GM21723 (cell line): Measurements from ENCODE around the gene SAYSD1.

ENCODE experiments used
- ATAC-seq: cut with Tn5 transposase; IDR thresholded peaks from one replicate; pipeline ENCODE4 v1.9.1; 2021; ENCODE audit warnings: mild to moderate bottlenecking, moderate library complexity; ENCODE audit not compliant: unreplicated experiment

SAYSD1 gene

DNA sequence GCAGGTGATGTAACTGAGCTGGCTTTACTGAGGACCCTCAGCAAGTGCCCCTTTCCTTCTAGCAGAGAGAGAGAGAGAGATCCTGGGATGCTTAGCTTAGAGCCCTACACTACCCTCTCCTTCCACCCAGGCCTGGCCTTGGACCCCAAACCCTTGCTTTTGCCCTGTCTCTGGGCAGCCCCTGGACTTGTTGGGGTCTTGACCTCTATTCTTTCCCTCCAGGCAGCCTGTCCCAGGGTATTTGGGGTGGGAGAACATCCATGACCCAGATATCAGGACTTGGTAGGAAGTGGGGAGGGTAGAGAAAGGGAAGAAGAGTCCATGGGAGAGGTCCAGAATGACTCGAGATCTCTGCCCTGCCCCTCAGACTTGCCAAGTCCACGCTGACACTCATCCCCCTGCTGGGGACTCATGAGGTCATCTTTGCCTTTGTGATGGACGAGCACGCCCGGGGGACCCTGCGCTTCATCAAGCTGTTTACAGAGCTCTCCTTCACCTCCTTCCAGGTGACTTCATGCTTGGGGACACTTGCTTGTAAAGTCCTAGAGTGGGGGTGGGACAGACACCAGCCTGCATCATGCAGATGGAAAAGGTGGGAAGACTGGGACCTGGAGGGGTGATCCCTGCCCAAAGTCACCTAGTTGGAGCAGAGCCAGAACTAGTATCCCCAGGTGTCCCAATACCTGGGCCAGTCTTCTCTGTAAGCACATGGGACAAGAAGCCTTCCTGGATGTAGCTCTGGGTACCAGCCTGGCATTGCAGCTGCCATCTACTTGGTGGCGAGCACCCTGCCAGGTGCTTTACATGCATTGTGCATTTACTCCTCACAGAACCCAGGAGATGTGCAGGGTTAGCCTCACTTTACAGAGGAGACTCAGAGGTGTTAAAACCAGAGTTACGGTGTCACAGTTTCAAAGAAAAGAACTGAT, 35.5 kb downstream of the SAYSD1 start:
- ATAC-seq: no peak

DNA sequence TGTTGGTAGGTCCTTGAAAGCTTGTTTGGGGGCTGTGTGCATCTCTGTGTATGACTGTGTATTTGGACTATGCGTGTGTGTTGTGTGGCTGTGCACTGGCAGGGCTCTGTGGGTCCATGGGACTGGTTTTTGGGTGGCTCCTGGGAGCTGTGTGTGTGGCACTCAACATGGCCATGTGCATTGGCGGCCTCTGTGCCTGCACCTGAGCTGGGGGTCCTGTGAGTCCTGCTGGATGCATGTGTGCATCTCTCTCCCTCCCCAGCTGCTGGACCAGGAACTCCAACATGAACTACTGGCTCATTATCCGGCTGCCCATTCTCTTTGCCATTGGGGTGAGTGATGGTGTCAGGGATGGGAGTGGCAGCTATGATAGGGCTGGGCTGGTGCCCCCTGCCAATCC, 36.3 kb downstream of the SAYSD1 start:
- ATAC-seq: no peak

DNA sequence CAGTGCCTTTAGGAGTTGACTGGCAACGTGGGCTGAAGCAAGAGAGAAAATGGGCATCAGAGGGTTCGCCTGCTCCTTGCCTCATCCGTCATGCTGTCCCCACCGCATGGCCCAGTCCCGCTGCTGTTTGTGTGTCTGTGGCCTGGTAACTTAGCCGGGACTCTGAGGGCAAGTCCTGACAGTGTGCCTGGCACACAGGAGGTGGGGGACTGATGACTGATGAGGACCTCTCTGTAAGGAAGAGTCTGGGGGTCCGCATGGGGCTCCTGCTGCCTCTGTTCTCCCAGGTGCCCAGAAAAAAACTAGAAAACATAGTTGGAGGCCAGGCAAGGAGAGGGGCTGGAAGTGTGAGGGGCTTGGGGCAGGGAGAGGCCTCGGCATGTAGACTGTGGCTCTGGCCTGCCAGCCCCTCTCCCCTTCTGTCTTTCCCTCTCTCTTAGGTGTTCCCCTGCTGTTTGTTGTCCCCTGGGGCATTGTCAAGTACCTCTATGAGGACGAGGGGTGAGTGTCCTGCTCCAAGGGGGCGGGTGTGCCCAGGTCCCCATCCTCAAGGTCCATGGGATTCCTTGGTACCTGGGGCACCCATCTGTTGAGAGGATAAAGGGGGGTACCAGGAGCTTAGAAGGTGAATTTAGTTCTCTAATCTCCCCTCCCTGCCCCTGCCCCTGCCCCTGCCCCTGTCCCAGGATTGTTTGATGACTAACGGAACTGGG, 36.9 kb downstream of the SAYSD1 start:
- no peak for ATAC-seq

DNA sequence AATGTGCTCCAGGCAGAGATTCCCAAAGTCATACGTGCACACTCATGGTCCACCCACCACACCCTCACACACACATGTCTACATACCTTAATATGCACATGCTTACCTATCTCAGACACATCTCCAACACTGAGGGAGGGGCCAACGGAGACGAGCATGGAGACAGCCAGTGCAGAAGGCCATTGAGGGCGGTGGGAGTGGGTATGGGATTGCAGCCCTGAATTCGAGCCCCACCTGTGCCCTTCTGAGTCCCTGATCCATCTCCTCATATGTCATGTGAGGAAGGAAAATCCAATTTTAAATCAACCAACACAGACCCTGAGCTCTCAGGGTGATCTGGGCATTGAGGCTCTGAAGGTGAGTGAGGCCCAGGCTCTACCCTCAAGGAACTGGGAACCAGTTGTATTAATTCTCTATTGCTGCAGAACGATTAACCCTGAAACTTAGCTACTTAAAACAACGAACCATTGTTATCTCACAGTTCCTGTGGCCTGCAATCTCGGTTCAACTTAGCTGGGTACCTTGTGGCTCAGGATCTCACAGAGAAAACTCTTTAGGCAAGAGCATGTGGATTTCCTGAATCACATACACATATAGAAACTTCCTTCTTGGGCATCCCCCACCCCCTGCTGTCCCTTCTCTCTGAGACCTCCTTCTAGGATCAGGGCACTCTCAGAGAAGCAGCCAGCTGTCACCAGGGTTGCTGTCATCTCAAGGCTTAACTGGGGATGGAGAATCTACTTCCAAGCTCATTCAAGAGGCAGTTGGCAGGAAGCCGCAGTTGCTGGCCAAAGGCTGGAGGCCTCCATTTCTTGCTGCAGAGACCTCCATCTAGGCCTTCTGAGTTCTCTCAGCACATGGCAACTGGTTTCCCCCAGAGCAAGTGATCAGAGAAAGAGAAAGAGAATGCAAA, 38.1 kb downstream of the SAYSD1 start:
- ATAC-seq: no peak

DNA sequence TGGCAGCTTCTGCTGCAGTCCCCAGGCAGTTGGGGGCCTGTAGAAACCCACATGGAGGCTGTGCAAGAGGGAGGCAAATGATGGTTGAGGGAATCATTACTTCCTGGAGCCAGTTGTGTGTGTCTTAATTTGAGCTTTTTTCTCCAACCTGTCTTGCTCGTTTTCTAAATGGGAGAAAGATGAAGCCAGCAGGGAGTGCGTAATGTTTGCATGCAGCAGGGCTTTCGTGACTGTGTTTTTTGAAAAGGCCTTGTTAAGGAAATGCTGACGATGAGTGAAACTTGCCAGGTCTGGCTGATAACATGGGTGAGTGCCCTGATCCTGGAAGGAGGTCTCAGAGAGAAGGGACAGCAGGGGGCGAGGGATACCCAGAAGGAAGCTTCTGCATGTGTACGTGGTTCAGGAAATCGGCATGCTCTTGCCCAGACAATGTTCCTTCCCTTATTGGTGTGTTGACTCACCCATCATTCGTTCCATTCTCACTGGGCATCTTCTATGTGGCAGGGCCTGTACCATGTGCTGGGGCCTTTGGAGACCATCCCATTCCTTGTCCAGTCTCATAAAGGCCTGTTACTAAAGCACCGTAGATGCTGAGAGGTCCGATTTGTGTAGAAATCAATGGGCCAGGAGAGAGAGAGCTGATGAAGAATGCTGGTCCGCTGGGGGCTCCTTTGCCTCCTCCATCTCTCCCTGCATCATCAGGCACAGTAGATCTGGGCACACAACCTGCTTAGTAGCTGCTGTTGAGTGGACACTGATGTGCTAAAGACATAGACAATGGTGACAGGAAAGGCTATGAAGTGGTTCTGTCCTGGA, 39.0 kb downstream of the SAYSD1 start:
- no peak for ATAC-seq

DNA sequence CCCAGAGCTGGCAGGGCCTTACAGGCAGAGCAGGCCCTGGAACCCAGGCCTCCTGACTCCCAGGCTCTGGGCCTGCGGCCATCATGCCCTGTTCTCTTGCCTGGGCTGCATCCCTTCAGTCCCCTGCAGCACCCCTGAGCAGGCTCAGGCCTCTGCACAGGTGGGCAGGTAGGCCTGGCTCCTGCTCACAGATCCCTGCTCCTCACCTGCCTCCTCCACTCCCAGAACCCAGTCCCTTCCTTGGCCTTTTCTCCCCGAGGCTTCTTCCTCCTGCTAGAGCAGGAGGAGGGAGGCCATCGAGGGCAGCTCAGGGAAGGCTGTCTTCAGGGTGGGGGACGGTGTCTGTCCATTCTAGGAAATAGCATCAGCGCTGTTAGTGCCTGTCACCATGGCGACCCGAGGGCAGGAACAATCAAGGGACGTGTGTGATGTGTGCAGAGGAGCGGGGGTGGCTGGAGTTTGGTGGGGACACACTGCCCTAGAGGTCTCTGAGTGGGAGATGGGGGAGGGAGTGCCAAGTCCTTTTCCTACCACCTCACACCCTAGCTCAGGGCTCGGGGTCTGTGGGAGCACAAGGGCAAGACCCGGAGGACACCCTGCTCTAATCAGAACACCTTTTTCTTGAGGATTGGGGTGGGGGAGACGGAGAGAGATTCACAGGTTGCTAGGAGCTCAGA, 39.8 kb downstream of the SAYSD1 start:
- ATAC-seq: no peak

DNA sequence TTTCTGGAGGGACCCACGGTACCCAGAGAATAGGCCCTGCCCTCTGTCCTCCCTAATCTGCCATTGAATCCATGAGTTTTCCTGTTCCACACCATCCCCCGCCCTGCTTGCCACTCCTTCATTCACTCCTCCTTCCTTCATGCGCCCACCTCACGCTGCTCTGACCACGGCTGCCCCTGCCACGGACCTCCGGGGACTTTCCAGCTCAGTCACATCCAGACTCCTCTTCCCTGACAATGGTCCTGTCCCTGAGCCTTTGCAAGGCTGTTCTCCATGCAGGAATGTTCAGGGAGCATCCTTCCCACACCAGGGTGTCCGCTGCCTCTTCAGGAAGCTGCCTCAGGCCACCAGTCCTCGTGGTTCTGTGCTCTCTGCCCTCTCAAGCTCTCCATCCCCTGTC, 40.5 kb downstream of the SAYSD1 start:
- no peak for ATAC-seq

DNA sequence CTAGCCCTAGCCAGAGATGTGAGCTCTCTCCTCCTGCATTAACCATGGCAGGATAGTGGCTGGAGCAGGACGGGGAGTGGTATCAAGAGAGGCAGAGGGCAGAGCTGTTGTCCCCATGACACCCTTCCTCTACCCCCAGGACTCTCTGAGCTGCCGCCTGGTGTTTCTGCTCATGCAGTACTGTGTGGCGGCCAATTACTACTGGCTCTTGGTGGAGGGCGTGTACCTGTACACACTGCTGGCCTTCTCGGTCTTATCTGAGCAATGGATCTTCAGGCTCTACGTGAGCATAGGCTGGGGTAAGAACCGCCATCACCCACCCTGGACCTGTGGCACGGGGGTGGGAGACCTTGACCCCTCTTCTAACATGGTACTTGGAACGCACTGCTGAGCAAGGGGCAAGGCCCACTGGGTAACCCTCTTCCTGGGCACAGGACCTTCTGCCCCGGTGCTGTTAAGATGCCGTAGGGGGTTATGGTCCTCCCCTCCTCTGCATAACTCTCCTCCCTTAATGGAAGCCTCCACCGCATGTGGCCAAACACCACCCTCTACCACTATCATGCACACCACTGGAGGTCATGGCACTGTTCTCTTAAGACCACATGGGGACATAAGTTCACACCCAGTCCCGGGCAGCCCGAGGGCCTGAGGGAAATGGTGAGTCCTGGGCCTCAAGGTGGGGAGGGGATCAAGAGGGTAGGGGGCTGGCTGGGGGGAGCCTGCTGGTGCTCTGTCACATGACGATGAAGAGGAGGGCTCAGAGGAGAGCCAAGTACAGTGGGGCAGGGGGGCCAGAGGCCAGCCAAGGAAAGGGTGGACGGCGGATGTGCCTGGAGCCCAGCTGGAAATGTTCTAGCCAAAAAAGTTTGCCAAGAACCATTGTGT, 41.3 kb downstream of the SAYSD1 start:
- ATAC-seq: no peak

DNA sequence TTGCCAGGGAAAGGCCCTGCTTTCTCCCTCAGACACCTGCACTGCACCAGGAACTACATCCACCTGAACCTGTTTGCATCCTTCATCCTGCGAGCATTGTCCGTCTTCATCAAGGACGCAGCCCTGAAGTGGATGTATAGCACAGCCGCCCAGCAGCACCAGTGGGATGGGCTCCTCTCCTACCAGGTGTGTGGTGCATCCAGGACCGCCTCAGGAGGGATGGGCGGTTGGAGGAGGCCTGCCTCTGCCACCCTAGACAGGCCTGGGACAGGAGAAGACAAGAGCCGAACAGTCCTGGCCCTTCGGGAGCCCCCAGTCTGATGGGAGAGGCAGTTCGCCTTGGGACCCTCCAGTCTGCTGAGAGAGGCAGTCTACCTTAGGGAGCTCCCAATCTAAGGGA, 42.2 kb downstream of the SAYSD1 start:
- no peak for ATAC-seq

DNA sequence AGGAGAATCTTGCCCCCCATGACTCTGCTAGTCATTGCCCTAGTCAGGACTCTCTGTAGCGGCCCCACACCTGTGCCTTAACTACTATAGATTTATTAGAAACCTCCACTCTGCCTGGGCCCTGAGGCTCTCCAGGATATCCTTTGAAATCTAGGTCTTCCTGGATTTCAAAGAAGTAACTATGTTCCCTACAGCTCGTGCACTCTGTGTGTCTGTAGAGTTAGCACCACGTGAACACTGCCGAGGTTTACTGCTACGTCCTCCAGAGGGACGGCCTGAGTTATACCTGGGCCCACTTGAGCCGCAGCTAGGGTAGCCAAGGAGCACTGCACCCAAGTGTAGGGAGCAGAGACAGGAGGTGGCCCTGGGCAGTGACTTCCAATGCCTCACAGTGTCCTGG, 46.6 kb downstream of the SAYSD1 start:
- ATAC-seq: no peak

DNA sequence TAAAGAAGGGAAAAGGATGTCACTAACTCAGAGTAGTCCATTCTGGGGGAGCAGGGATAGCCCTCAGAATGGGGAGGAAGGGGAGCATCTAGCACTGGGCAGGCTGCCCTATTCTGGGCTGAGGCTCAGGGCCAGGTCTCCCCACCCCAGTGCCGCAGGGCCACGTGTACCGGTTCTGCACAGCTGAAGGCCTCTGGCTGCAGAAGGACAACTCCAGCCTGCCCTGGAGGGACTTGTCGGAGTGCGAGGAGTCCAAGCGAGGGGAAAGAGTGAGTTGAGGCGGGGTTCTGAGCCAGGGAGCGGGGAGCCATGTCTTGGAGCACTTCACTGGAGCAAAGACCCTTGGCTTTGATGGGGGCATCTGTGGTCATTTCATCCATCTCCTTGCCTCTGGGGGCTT, 49.4 kb downstream of the SAYSD1 start:
- no peak for ATAC-seq

DNA sequence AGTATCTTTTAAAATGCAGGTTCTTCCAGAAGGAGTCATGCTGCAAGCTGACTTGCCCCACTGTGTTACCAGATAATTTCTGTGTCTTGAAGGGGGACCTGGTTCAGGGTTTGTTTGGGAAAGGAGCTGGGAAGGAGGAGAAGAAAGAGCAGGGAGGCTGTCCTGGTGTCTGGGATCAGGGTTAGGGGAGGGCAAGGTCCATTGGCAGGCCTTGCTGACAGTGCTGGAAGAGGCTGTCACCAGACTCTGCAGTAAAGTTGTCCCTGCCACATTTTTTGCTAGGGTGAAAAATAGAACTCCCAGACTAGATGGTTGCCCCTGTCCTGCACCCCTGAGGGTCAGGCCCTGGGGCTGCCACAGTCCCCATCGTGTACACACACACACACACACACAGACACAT, 51.5 kb downstream of the SAYSD1 start:
- ATAC-seq: no peak

DNA sequence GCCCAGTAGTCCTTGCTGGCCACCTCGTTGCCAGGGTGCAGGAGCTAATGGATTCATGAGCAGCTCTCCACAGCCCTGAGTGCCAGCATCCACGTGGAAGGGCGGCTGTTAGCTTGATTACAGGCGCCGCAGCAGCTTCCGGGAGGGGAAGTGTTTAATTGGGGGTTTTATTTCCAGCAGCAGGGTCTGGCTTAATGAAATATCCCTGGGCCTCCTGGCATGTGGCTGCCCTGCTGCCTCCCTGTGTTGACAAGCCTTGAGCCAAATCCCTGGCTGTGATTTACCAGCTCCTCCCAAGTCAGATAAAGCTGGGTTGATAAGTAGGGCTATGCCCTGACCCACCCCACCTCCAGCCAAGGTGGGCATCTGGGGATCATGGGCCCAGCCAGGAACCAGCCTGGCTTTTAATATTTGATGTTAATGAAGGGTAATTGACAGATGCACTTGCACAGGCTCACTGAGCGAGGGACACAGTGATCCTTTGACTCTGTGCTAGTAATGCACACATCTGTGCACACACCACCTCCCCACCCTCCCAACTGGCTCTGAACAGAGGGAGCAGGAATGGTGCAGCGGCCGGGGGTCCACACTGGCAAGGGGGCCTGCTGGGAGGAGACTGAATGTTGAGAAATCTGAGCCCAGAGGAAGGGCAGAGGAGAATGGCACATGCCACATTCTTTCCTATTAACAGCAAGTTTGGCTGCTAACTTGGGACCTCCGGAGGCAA, 52.8 kb downstream of the SAYSD1 start:
- ATAC-seq: no peak

DNA sequence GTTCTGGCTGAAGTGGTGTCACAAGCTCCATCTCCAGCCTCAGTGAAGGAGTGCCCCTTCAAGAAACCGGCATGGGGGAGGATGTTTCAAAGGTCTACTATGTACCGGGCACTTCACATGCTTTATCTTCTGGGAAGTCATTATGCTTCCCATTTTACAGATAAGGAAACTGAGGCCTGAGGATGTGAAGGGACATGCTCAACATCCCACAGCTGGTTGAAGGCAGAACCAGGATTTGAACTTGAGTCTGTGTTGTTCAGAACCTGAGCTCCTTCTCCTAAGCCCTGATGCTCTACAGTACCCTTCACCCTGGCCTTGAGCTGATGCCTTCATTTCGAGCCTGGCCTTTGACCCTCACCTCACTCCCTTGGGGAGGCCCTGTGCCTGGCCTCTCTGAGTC, 53.4 kb downstream of the SAYSD1 start:
- no peak for ATAC-seq

DNA sequence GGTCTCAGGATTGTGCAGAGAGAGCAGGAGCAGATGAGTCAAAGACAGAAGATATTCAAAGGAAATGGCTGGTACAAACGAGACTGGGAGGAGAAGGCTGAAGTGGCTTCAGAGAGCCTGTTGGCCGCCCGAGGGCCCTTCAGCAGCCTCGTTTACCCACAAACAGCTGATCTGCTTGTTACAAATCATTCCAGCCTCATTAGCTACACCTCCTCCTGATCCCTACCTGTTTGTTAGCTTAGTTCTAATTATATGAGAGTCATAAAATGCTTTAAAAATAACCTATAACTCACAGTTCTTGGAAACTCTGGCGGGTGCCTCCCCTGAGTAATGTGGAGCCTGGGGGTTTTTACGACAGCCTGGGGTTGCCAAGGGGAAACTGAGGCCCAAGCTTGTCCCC, 53.8 kb downstream of the SAYSD1 start:
- no peak for ATAC-seq

DNA sequence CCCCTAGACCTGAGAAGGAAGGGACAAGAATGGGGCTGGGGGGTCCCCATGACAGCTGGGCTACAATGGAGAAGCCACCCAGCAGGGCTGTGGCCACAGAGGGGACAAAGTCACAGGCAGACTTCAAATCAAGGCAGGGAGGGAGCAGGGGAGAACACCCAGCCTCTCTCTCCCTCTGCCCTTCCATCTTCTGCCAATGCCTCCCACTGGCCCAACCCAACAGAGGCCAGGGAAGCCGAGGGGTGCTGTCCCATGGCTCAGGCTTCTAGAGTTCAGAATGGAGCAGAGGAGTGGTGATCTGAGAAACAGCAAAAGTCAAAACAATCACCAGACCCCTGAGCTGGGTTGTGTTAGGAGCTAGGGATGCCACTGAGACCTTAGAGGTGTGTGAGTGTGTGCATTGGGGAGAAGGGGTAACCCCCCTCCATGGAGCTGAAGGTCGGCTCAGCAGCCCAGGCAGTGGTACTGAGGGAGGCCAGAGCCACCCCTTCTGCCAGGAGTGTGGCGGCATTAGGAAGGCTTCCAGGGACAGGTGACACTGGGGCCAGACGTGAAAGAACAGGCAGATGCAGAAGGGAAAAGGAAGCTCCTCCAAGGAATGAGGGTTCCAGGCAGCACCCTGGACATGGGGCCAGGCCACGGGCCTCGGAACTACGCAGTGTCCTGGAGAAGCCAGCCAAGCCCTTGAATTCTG, 54.4 kb downstream of the SAYSD1 start:
- ATAC-seq: no peak

DNA sequence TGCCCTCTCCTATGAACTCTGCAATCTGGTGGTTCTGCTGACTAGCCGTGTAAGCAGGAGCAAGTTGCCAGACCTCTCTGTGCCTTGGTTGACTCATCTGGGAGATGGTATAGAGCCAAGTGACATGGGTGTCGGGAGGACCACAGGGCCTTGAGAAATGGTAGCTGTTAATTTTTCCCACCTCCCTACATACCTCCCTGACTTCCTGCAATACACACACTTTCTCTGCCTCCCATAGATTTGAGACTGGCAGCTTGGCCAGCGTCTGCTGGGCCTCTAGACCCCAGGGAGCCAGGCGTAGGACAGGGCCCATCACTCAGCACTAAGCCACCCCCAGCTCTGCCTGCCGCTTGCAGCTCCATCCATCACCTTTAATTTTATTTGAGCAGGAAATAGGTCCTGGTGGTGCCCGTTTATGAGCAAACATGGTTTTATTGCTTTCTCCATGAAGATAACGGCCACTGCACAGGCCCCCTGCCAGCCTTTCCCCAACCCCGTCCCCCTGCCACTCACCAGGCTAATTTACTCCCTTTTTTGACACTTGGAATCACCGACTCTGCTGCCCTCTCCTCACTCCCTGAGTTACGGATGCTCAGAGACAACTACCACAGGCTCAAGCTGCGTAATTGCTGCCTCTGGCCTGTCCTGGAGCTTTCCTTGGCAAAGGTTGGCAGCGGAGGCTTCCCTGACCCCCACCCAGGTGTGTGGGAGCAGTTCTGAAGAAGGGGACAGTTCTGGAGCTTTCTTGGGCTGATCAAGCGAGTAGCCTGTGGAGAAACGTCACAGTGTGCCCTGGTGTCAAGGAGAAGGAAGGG, 55.3 kb downstream of the SAYSD1 start:
- ATAC-seq: no peak
